Anterior cingulate cortex (tissue), 58 donors: ENCODE data around the gene SLC7A11.

Experiments used
- DNase-seq, 58 donors: peaks; one replicate each; lab custom pipeline; 2025; lab: John Stamatoyannopoulos, UW

The SLC7A11 gene

DNA sequence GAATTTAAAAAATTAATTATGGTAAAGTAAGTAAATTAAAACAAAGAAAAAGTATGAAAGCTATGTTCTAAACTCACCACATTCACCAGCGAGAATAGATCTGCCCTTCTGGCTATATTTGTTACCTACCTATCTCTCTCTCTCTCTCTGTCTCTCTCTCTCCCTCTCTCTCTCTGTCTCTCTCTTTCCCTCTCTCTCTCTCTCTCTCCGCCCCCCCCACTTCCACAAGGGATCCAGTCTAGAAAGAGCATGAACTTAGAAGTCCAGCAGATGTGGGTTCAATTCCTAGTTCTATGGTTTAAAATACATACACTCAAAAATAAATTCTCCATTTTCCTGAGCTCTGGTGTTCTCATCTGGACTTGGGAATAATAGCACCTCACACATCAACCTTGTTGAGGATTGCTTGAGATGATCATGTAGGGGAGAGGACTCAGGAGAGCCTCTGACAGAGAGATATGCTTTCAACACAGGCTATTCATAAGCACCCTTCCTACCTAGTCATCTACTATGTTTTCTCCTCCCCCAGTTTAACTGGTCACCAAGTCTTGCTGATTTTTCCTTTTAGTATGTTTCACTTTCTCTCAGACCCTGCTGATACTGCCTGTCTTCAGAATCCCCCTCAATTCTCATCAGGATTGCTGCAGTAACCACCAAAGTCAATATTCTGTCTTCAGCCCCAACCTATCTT is 64.7 kb downstream of the SLC7A11 start:
- DNase-seq = no peak

DNA sequence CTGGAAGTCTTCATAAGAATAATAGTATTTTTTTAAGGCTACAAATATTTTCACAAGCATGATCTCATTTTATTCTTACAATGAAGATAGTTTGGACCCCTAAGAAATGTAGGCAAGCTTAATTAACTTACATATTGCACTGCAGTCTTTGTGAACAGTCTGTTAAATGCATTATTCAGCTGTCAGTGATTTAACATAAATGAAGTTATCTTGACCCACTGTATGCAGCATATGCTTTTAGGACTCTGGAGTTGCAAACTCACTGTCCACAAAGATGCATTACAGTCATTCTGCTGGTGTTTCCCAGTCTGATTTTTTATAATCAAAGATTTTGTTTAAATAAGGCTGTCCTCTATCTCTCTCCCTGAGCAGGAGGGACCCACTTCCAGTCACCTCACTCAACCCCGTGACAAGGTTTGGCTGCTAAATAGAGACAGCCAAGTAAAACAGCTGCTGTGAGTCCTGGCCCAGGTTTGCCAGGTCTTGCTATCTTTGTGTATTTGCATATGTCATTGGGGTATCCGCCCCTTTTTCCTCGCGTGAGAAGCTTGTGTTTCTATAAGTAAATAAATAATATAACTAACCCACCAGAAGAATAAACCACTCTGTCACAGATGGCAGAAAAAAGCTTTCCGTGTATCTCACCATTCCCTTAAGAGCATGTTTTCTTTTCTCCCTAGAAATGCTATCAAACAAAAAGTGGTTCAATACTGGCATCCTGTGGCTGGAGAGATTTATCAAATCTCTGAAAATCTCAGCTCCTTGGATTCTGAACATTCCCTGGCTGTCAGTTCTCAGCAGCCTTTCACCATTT is 67.0 kb downstream of the SLC7A11 start:
- peak in 2 of 58 donors; percentile 2 to 7 for DNase-seq

DNA sequence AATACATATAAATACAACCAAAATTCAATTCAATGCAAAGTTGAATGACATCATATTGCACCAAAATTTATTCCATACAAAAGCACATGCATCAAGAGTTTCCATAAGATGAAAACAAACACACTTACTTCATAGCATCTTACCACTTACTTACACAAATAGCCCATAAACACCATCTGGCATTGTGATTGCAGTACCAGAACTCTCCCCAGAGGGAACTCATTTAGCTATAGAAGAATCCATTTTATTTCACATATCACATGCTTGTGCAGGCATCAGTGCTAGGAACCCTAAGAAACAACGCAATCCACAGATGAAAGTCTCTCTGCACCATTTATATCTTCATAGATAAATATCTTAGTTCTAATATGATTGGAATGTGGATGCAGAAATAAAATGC is 77.9 kb downstream of the SLC7A11 start:
- DNase-seq = no peak

DNA sequence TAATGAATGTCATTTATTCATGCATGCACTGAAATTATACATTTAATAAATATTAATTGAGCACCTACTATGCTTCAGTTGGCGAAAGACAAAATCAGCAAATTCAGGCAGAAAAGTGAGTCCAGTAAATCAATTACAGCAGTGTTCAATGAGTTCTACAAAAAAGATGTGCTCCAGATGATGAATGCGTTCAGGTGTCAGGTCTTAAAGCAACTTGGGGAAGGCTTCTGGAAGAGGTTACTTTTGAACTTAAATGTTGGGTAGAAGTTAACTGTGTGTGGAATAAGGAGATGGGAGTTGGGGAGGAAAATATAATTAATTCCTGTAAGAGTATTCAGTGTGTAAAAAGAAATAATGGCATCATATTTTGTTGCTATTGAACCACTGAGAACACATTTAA is 79.0 kb downstream of the SLC7A11 start:
- no peak for DNase-seq

DNA sequence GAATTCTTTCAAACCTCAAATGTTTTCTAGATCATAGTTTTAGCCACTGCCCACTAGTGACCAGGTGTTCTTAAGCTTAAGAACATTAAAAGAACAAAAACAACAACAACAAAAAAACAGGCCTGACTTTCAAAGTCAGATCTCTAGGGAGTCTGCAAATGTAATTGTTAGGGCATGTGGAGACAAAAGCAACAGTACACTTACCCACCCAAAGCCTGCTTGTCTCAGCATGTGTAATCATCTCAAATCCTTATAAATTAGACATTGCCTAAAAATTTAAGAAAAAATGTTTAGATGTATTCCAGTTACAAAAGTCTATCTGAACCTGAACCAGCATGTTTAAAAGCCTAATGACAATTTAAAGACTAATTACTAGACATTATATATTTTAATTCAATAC is 79.9 kb downstream of the SLC7A11 start:
- no peak for DNase-seq

DNA sequence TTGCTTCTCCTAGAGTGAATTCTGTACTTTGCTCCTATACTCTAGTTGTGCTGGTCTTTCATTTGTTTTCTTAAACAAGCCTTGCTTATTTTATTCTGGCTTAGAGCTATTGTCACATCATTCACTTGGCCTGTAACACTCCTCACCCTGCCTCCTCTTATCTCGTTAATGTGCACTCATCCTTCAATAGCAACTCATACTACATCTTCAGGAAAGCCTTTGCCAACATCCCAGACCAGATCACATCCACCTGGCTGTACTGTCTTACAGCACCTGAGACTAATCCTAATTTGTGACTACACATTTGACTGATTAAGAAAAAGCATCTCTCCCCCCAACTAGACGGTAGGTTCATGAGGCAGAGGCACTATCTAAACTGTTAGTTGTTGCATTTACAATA is 80.8 kb downstream of the SLC7A11 start:
- no peak for DNase-seq

DNA sequence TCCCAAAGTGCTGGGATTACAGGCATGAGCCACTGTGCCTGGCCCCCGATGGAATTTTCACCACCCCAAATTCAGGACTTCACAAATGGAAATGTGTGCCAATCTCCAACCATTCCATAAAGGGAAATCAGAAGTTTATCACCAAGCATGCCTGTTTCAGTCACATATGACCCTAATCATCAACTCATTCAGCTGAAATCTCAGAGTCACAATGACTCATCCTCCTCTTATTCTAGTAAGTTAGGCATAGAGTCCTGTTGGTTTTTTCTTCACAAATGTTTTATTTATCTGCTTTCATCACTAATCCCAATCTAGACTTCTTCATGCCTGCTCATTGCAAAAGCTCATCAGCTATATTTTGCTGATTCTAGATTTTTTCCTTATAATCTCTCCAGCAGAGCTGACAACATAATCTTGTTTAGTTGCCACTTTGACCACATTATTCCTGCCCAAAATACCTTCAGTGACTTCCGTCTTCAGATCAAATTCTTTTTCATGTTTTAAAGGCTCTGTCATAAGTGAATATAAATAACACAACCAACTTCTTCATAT is 83.3 kb downstream of the SLC7A11 start:
- DNase-seq = no peak

DNA sequence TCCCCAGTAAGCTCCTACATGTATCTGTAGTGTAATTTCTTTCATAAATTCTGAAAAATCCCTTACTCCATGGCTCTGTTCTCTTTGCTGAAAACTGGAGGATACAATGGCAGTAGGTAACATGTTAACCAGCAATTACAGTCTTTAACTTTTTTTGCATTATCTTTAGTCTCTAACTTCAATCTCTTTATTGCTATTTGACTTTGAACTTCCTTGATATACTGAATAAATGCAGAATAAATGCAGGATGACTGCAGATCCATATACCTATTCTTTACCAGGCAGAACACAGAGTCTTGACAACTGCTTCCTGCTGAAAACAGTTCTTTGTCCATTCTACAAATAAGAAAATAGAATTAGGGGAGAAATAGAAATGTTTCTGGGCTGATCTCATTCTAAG is 101.3 kb downstream of the SLC7A11 start:
- DNase-seq = no peak

DNA sequence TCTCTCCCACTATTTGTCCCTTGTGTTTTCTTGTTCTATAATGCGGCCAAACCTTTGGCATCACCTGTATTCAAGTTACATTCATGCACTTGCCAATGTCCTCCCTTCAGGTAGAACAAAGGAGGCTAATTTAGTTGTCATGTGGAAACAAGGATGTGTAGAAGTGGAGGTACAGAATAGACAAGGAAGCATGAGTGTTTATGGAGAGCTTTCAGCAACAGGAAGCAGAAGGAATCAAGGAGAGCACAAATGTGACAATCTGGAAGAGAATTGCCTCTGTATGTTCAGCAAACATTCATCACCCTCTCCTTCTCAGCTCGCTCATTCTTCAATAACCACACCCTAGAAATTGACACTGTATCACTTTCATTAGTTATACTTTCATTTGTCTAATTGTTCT is 103.4 kb downstream of the SLC7A11 start:
- no peak for DNase-seq

DNA sequence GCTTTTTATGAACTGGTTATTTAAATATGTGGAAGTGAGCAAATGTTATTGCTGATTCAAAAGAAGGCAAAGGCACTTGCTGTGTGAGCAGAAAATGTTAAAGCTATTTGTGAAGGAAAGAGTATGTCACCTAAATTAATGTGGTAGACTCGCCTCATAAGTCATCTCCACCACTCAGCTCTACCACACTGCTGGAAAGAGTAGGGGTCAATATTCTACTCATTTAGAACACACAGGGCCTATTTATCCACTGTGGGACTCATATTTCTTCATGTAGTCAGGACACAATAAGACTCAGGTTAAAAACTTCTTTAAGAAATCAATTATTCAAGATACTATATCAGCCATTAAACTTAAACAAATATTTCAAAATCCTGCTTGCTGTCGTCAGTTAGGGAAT is 106.5 kb downstream of the SLC7A11 start:
- DNase-seq = no peak

DNA sequence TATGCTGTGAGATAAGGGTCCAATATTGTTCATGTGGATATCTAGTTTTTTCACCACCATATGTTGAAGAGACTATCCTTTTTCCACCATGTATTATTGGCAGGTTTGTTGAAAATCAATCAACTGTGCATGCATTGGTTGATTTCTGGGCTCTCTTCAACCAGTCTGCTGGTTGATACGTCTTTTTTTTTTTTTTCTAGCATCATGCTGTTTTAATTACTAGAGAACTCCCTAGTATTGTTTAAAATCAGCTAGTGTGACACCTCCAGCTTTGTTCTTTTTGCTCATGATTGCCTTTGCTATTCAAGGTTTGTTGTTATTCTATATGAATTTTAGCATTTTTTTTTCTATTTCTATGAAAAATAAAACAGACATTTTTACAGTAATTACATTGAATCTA is 123.9 kb downstream of the SLC7A11 start:
- DNase-seq = no peak

DNA sequence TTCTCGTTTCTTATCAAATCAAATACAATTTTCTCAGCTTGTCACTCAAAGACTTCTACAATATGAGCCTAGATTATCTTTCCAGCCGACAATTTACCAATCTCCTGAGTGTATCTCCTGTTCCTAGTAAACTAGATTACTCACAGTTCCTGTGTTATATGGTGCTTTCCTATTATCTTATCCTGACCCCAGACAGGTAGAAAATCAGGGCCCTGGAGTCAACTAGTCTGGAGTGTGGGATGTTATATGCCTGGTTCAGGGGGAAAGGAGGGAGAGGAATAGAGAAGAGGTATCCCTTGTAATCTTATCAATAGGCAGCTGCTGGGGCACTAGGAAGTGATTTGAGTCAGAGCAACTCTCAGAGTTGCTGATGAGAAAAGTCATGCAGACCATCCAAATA is 127.1 kb downstream of the SLC7A11 start:
- DNase-seq = no peak

DNA sequence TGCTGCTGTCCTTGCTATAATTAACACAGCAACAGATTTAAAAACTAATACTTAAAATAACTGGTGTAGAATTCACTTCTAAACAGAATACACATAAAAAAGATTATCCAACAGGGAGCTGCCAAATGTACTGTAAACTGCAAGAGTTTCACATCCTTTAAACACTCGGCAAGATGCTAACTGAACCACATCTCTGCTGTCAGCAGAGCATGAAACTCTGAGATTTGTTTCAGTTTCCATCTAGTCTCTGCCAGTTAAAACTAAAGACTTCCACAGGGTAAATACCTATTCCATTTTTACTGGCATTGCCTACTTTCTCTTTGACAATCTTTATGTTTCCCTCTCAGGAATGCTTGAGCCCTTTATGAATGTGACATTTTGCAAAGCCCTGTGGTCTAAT is 127.7 kb downstream of the SLC7A11 start:
- no peak for DNase-seq
